Astrocyte (in vitro differentiated cells and primary cell): ENCODE measurements around the gene NRBF2. TPM values are rescaled to one million over a fixed set of nuclear protein-coding genes. Genes with fewer than 3 reads are reported as not detected.
A peak's percentile ranks its signal among the peaks of the same experiment; 100 is the strongest.
"Not testable (repeated sequence)": the region's sequence is repeated elsewhere in the genome, so short reads cannot be mapped to it uniquely, and the experiment has no call there.

ENCODE experiments used
- DNase-seq: peaks from one replicate; pipeline ENCODE4 v3.0.0-alpha.2; 2010; ENCODE audit warnings: low read depth
- FAIRE-seq: peaks from 2 replicates; lab custom pipeline; 2011; peaks lifted over from hg19 to GRCh38; lab: Jason Lieb, UNC
- H2AFZ ChIP-seq: 2 replicates; pipeline ENCODE4 v1.6.0; 2012; ENCODE audit warnings: low read depth, low read length, inconsistent platforms
- H3K27ac ChIP-seq: 2 replicates; pipeline ENCODE4 v1.5.1; 2011; ENCODE audit warnings: low read depth, low read length, inconsistent platforms
- H3K27me3 ChIP-seq: 2 replicates; pipeline ENCODE4 v1.6.0; 2011; ENCODE audit warnings: low read length, inconsistent platforms; ENCODE audit not compliant: insufficient read depth
- H3K36me3 ChIP-seq: 2 replicates; pipeline ENCODE4 v1.5.1; 2011; ENCODE audit warnings: low read length, inconsistent platforms; ENCODE audit not compliant: insufficient read depth
- H3K4me1 ChIP-seq: 2 replicates; pipeline ENCODE4 v1.5.1; 2011; ENCODE audit warnings: low read length, inconsistent platforms; ENCODE audit not compliant: insufficient read depth
- H3K4me2 ChIP-seq: 2 replicates; pipeline ENCODE4 v1.6.0; 2012; ENCODE audit warnings: low read length, inconsistent platforms
- H3K4me3 ChIP-seq: 2 replicates; pipeline ENCODE4 v1.5.1; 2011; ENCODE audit warnings: low read depth, mild to moderate bottlenecking, low read length, inconsistent platforms; ENCODE audit not compliant: insufficient read depth
- H3K79me2 ChIP-seq: 2 replicates; pipeline ENCODE4 v1.6.0; 2012; ENCODE audit warnings: mild to moderate bottlenecking, low read length, inconsistent platforms; ENCODE audit not compliant: insufficient read depth
- H3K9ac ChIP-seq: 2 replicates; pipeline ENCODE4 v1.6.0; 2012; ENCODE audit warnings: mild to moderate bottlenecking, low read length, inconsistent platforms
- H3K9me3 ChIP-seq: 2 replicates; pipeline ENCODE4 v1.5.1; 2012; ENCODE audit warnings: low read depth, mild to moderate bottlenecking, low read length, inconsistent platforms; ENCODE audit not compliant: insufficient read depth
- H4K20me1 ChIP-seq: 2 replicates; pipeline ENCODE4 v1.6.0; 2012; ENCODE audit warnings: low read length, inconsistent platforms; ENCODE audit not compliant: insufficient read depth
- H3K27ac Mint-ChIP-seq: one replicate; pipeline ENCODE4 v1.8.0; 2021; ENCODE audit warnings: mild to moderate bottlenecking, mixed read lengths; ENCODE audit not compliant: unreplicated experiment
- H3K27me3 Mint-ChIP-seq: one replicate; pipeline ENCODE4 v1.8.0; 2021; ENCODE audit warnings: low read depth, mixed read lengths; ENCODE audit not compliant: unreplicated experiment
- H3K36me3 Mint-ChIP-seq: one replicate; pipeline ENCODE4 v1.8.0; 2021; ENCODE audit warnings: low read depth, mixed read lengths; ENCODE audit not compliant: unreplicated experiment
- H3K4me1 Mint-ChIP-seq: one replicate; pipeline ENCODE4 v1.8.0; 2021; ENCODE audit warnings: low read depth, mixed read lengths; ENCODE audit not compliant: unreplicated experiment
- H3K4me3 Mint-ChIP-seq: one replicate; pipeline ENCODE4 v1.8.0; 2021; ENCODE audit warnings: mild to moderate bottlenecking, moderate library complexity, mixed read lengths; ENCODE audit not compliant: unreplicated experiment
- H3K9me3 Mint-ChIP-seq: one replicate; pipeline ENCODE4 v1.8.0; 2021; ENCODE audit warnings: mild to moderate bottlenecking, mixed read lengths; ENCODE audit not compliant: unreplicated experiment
- CTCF ChIP-seq: IDR thresholded peaks from 2 replicates; pipeline ENCODE4 v1.5.1; 2011; ENCODE audit warnings: low read depth, mild to moderate bottlenecking, inconsistent platforms, low read length, moderate library complexity; ENCODE audit not compliant: insufficient read depth
- EZH2 ChIP-seq: IDR thresholded peaks from 2 replicates; pipeline ENCODE4 v1.6.1; 2012; ENCODE audit warnings: mild to moderate bottlenecking, low read length, inconsistent platforms; ENCODE audit not compliant: insufficient read depth
- total RNA-seq: library from RNA; stranded (reverse); gene quantifications from 2 replicates; pipeline ENCODE4 v1.2.1, GENCODE V29; 2021

Gene NRBF2
- total RNA-seq, 1 donor from 2014 or later = 55.4 TPM

GRCh38 chr10:63094881-63095280 is 38.2 kb upstream of the NRBF2 start:
- no peaks in the 10 kb centered on the region for H3K4me1 ChIP-seq
- no peak overlapping the region for H3K4me3 ChIP-seq
- H3K79me2 ChIP-seq = no peaks in the 10 kb centered on the region
- no peaks in the 10 kb centered on the region for H3K9me3 Mint-ChIP-seq
- peaks cover 2% of the 10 kb centered on the region for H3K27me3 Mint-ChIP-seq
- H4K20me1 ChIP-seq = no peaks in the 10 kb centered on the region
- H3K4me1 Mint-ChIP-seq = peaks cover 5% of the 10 kb centered on the region
- DNase-seq = no peak
- no peak overlapping the region for H3K9ac ChIP-seq
- no peaks in the 10 kb centered on the region for H3K27me3 ChIP-seq
- H3K4me3 Mint-ChIP-seq = no peak overlapping the region
- no peak overlapping the region for H2AFZ ChIP-seq
- TF ChIP-seq CTCF = no peak
- TF ChIP-seq EZH2 = no peak
- H3K27ac Mint-ChIP-seq = no peak overlapping the region
- H3K36me3 ChIP-seq = no peaks in the 10 kb centered on the region
- FAIRE-seq = no peak
- no peaks in the 10 kb centered on the region for H3K36me3 Mint-ChIP-seq
- H3K27ac ChIP-seq = no peak overlapping the region
- no peak overlapping the region for H3K4me2 ChIP-seq
- no peaks in the 10 kb centered on the region for H3K9me3 ChIP-seq

DNA sequence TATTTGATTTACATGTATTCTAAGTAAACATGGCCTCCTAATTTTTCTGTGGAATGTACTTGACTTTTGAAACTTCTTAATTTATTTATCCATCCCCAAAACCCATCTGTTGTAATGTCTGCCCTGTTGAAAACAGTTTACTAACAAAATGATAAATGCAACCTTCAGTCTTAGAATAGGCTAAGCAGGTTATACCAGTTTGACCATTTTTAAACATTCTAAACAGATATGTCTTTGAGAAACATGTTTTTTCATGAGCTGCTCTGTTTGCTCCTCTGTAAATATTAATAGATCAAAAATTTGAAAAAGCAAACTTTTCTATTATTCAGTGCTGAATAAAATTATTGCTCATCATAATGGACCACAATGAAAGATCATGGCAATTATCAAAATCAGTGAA is 33.4 kb upstream of the NRBF2 start:
- no peak for TF ChIP-seq CTCF
- no peak for TF ChIP-seq EZH2
- Histone ChIP-seq H2AFZ (no peak overlapping the region), H3K4me3 (no peak overlapping the region), H3K4me2 (no peak overlapping the region), H3K36me3 (no peaks in the 10 kb centered on the region), H4K20me1 (no peaks in the 10 kb centered on the region), H3K27ac (no peak overlapping the region), H3K9ac (no peak overlapping the region), H3K79me2 (no peaks in the 10 kb centered on the region), H3K4me1 (no peaks in the 10 kb centered on the region), H3K27me3 (no peaks in the 10 kb centered on the region), H3K9me3 (no peaks in the 10 kb centered on the region)
- DNase-seq (no peak), FAIRE-seq (no peak)
- Mint-ChIP-seq H3K4me1 (peaks cover 10% of the 10 kb centered on the region), H3K4me3 (no peak overlapping the region), H3K9me3 (no peaks in the 10 kb centered on the region), H3K36me3 (no peaks in the 10 kb centered on the region), H3K27me3 (no peaks in the 10 kb centered on the region), H3K27ac (no peak overlapping the region)

DNA sequence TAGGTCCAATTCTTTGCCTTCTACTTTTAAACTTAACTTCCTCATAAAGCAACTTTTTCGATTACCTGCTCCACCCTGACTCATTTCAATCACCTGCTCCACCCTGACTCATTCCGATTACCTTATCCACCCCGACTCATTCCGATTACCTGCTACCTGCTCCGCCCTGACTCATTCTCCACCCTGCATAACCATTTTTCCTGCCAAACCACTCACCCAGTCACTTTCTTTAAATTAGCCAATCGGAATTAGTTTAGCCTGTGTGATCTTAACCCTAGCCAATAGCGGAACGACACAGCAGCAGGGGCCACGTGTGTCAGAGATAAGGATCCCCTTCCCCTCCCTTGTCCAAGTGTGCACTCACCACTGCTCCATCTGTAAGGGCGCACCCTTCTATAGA is 32.0 kb upstream of the NRBF2 start:
- not testable (repeated sequence) for H3K9ac ChIP-seq, H3K27me3 Mint-ChIP-seq, H3K4me3 Mint-ChIP-seq, H3K79me2 ChIP-seq, H3K4me1 ChIP-seq, H2AFZ ChIP-seq, H3K27me3 ChIP-seq, H3K9me3 ChIP-seq, H3K9me3 Mint-ChIP-seq, H4K20me1 ChIP-seq, H3K27ac Mint-ChIP-seq, H3K4me3 ChIP-seq, H3K4me2 ChIP-seq, FAIRE-seq, H3K36me3 ChIP-seq, DNase-seq, H3K27ac ChIP-seq, H3K36me3 Mint-ChIP-seq
- peaks cover 15% of the 10 kb centered on the region for H3K4me1 Mint-ChIP-seq

DNA sequence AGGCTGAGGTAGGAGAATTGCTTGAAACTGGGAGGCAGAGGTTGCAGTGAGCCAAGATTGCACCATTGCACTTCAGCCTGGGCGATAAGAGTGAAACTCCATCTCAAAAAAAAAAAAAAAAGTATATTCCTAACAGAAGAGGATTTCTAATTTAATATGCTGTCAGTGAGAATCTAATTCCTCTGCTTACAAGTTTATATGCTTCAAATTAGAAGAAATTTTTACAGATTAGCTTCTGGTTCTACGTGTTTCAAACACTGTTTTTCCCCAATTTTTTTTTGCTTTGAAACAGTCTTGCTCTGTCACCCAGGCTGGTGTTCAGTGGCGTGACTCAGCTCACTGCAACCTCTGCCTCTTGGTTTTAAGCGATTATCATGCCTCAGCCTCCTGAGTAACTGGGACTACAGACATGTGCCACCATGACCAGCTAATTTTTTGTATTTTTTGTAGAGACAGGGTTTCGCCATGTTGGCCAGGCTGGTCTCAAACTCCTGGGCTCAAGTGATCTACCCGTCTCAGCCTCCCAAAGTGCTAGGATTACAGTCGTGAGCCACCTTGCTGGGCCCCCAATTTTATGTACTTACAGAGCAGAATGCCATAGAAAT is 30.7 kb upstream of the NRBF2 start:
- H3K4me3 Mint-ChIP-seq, H3K27me3 Mint-ChIP-seq, H3K4me1 ChIP-seq, H3K4me3 ChIP-seq, H3K79me2 ChIP-seq, H3K27ac ChIP-seq, FAIRE-seq, H3K9ac ChIP-seq, H3K9me3 Mint-ChIP-seq, H4K20me1 ChIP-seq, H3K36me3 Mint-ChIP-seq, H3K4me2 ChIP-seq, H3K27me3 ChIP-seq, H3K36me3 ChIP-seq, H3K9me3 ChIP-seq: not testable (repeated sequence)
- peaks cover 23% of the 10 kb centered on the region for H3K4me1 Mint-ChIP-seq
- H2AFZ ChIP-seq = peak overlapping the region; percentile 11
- peak overlapping the region; percentile 77 for H3K27ac Mint-ChIP-seq
- DNase-seq = peak; percentile 10

GRCh38 chr10:63103178-63103577 is 29.9 kb upstream of the NRBF2 start:
- not testable (repeated sequence) for H3K4me3 Mint-ChIP-seq, H3K4me3 ChIP-seq, FAIRE-seq, H3K4me1 ChIP-seq, DNase-seq, H3K9ac ChIP-seq, H3K9me3 Mint-ChIP-seq, H3K79me2 ChIP-seq, H3K9me3 ChIP-seq, H2AFZ ChIP-seq, H3K36me3 ChIP-seq, H3K4me2 ChIP-seq, H3K27ac Mint-ChIP-seq, H3K27ac ChIP-seq, H3K27me3 Mint-ChIP-seq, H4K20me1 ChIP-seq, H3K36me3 Mint-ChIP-seq, H3K27me3 ChIP-seq
- peaks cover 23% of the 10 kb centered on the region for H3K4me1 Mint-ChIP-seq
